Thyroid gland (tissue), 4 donors: Measurements from ENCODE around the gene ITGA8. TPM values are rescaled to one million over a fixed set of nuclear protein-coding genes. Genes with fewer than 3 reads are reported as not detected.

Source experiments
- DNase-seq, 2 donors: peaks; one replicate each; pipeline ENCODE4 v3.0.0-alpha.2; 2019
- H3K27ac ChIP-seq, 3 donors: fragments of 200-600 bp; sonication (generic); 1 replicate in 2 of 3; 2 replicates in 1 of 3; pipeline ENCODE4 v1.5.1; 2016 to 2019; ENCODE audit warnings: mild to moderate bottlenecking in 1 of 3, moderate library complexity in 1 of 3
- H3K27me3 ChIP-seq: fragments of 200-600 bp; sonication (generic); one replicate; pipeline ENCODE4 v1.5.1; 2019
- H3K36me3 ChIP-seq, 2 donors: fragments of 200-600 bp; sonication (generic); one replicate each; pipeline ENCODE4 v1.5.1; 2016 to 2019
- H3K4me1 ChIP-seq, 2 donors: fragments of 200-600 bp; sonication (generic); one replicate each; pipeline ENCODE4 v1.5.1; 2017 to 2019
- H3K4me3 ChIP-seq, 3 donors: fragments of 200-600 bp; sonication (generic); replicated peaks in 1 of 3; 1 replicate in 2 of 3; 2 replicates in 1 of 3; pipeline ENCODE4 v1.5.1; 2016; ENCODE audit warnings: mild to moderate bottlenecking in 1 of 3
- H3K9me3 ChIP-seq: fragments of 200-600 bp; sonication (generic); one replicate; pipeline ENCODE4 v1.5.1; 2017
- CTCF ChIP-seq, 6 experiments: fragments of 200-600 bp in 3 of 6; fragments of 450-650 bp in 3 of 6; sonication (generic) in 3 of 6; IDR thresholded peaks; one replicate each; pipeline ENCODE4 v1.5.1; 2016 to 2019; ENCODE audit warnings: antibody characterized with exemption in 6 of 6, mild to moderate bottlenecking in 2 of 6, inconsistent platforms in 1 of 6, moderate library complexity in 1 of 6
- POLR2A ChIP-seq, 2 donors: fragments of 450-650 bp; IDR thresholded peaks; one replicate each; pipeline ENCODE4 v1.6.1; 2017; ENCODE audit warnings: antibody characterized with exemption in 2 of 2, mild to moderate bottlenecking in 2 of 2, moderate library complexity in 1 of 2
- WGBS, 2 donors: methylation state at CpG; one replicate each; pipeline ENCODE4 v1.1.5; 2017; 5-methylcytosine and 5-hydroxymethylcytosine counted together
- intact Hi-C: fragments of 100-400 bp; cut with DNase I; formaldehyde crosslinking; loops from one replicate; pipeline ENCODE4 v1.15.1; 2023
- total RNA-seq, 4 donors: library from RNA; depleted of rRNA; stranded (reverse); fragments of >200 nt; gene quantifications; one replicate each; pipeline ENCODE4 v1.2.3, GENCODE V29; 2016

Gene ITGA8
- total RNA-seq, 4 donors from 2014 or later, result 4.6 to 14.8 (median 4.9) TPM

GRCh38 chr10:15718694-15719048 lies 1.1 kb downstream of the ITGA8 start:
- H3K27ac ChIP-seq, result peak overlapping the region in 1 of 3 donors; percentile 46
- TF ChIP-seq POLR2A (IDR thresholded peaks at IDR 0.05) (no peak), CTCF (IDR thresholded peaks at IDR 0.05) (no peak)
- DNase-seq, result no peak
- no peaks in the 10 kb centered on the region for H3K4me1 ChIP-seq
- intact Hi-C loops, result no loop called here
- no peaks in the 10 kb centered on the region for H3K27me3 ChIP-seq
- WGBS, 2 donors, result 14 to 18% methylated on average over 14 to 16 of the region's 17 CpGs
- H3K36me3 ChIP-seq, result no peaks in the 10 kb centered on the region
- H3K4me3 ChIP-seq, result peak overlapping the region in 1 of 3 donors; percentile 32
- no peaks in the 10 kb centered on the region for H3K9me3 ChIP-seq

GRCh38 chr10:15715619-15716227 lies 4.0 kb downstream of the ITGA8 start:
- H3K9me3 ChIP-seq, result no peaks in the 10 kb centered on the region
- TF ChIP-seq POLR2A (IDR thresholded peaks at IDR 0.05), result no peak
- TF ChIP-seq CTCF (IDR thresholded peaks at IDR 0.05), result peak in 3 of 6 experiments; percentile 16 to 27 (median 23)
- H3K27ac ChIP-seq, result no peak overlapping the region
- 51 to 61% methylated on average over 5 of the region's 5 CpGs for WGBS, 2 donors
- no peaks in the 10 kb centered on the region for H3K36me3 ChIP-seq
- no peaks in the 10 kb centered on the region for H3K27me3 ChIP-seq
- no peaks in the 10 kb centered on the region for H3K4me1 ChIP-seq
- no peak for DNase-seq
- H3K4me3 ChIP-seq, result no peak overlapping the region
- intact Hi-C loops, result no loop called here

GRCh38 chr10:15714847-15715246 lies 4.9 kb downstream of the ITGA8 start:
- H3K36me3 ChIP-seq, result no peaks in the 10 kb centered on the region
- TF ChIP-seq POLR2A (IDR thresholded peaks at IDR 0.05), result no peak
- TF ChIP-seq CTCF (IDR thresholded peaks at IDR 0.05), result no peak
- H3K4me3 ChIP-seq, result no peak overlapping the region
- no peaks in the 10 kb centered on the region for H3K4me1 ChIP-seq
- WGBS, 2 donors, result 86% methylated on average over 5 of the region's 5 CpGs
- DNase-seq, result no peak
- no peaks in the 10 kb centered on the region for H3K9me3 ChIP-seq
- no peak overlapping the region for H3K27ac ChIP-seq
- intact Hi-C loops, result no loop called here
- no peaks in the 10 kb centered on the region for H3K27me3 ChIP-seq

GRCh38 chr10:15712883-15713282 lies 6.8 kb downstream of the ITGA8 start:
- intact Hi-C loops, result no loop called here
- no peaks in the 10 kb centered on the region for H3K4me1 ChIP-seq

More at GRCh38 chr10:15712883-15713282, 6.8 kb downstream of the ITGA8 start:
- H3K27ac ChIP-seq, result no peak overlapping the region
- no peak for TF ChIP-seq POLR2A (IDR thresholded peaks at IDR 0.05)
- TF ChIP-seq CTCF (IDR thresholded peaks at IDR 0.05), result no peak
- no peak overlapping the region for H3K4me3 ChIP-seq
- no peak for DNase-seq
- WGBS, 2 donors, result 69 to 75% methylated on average over 2 of the region's 2 CpGs
- H3K9me3 ChIP-seq, result no peaks in the 10 kb centered on the region
- H3K27me3 ChIP-seq, result no peaks in the 10 kb centered on the region
- H3K36me3 ChIP-seq, result no peaks in the 10 kb centered on the region
